HG02588 (cell line): ENCODE data around the gene CASR.
A peak's percentile ranks its signal among the peaks of the same experiment; 100 is the strongest.

Experiments used
- ATAC-seq: cut with Tn5 transposase; IDR thresholded peaks from one replicate; pipeline ENCODE4 v1.9.1; 2021; ENCODE audit warnings: mild to moderate bottlenecking, moderate library complexity; ENCODE audit not compliant: unreplicated experiment

The CASR gene

DNA sequence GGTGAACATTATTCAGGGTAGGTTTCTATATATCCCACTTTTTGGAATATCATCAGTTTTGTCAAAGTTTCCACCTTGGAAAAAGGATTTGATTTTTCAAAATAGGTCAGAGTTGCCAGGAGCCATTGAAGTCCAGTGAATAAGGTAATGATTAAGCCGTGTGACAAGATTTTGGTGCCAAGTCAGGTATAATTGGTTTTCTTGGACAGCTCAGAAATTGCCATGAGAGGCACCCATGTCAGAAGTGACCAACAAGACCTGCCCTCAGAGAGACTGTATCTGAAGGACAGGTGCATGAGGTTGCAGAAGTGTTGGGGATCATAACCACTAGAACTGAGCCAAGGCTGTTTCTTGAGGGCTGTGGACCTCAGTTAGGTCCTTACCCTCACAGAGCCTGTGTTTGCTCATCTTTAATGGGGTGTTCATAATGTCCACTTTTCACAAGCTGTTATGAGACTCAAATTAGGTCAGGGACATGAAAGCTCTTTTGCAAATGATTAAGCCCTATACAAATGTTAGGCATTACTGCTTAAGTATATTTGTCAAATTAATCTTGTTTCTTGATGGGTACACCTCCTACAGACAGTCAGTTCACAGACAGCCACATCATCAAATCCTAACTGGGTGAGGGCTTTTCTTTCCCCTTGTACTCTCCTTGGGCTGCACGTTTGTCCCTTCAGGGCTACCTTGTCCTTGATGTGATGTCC, 32.3 kb downstream of the CASR start:
- no peak for ATAC-seq

DNA sequence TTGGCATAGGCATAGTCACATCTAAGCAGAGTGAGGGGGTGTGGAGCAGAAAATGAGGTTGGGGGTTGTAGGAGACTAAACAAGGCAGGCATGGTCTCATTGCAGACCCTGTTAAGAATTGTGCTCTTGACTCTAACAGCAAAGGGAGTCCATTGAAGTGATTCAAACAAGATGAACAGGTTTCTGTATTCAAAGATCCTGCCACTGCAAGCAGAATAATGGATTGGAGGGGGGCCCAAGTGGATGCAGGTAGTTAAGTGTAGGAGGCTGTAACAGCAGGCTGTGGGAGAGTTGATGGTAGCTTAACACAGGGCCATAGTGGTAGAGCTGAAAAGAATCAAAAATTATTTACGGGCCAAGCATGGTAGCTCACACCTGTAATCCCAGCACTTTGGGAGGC, 34.4 kb downstream of the CASR start:
- ATAC-seq = no peak

DNA sequence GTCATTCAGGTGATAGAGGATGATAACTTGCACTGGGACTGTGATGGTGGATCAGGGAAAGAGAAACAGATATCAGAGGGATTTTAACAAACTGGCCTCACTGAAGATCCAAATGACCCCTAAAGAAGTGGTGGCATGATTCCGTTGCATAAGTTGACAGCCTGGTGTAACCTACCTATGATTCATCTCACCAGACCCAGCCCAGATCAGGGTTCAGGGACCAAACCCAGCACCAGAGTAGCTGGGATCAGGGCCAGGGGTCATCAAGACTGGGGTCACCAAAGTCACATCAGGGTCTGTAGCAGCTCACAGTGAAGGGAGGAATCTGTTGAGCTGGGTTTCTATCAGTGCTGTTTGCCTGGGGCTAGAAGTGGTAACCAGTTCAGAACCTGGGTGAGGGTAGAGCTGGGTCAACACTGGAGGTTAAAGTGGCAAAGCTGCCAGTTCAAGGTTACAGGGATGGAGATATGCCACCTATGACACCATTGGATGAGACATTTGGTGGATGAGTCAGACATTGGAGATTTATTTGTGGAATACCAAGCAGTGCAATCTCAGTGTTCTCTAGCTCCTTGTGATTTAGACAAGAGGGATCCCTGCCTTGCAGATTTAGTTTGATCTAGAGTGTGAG, 35.9 kb downstream of the CASR start:
- ATAC-seq = no peak

DNA sequence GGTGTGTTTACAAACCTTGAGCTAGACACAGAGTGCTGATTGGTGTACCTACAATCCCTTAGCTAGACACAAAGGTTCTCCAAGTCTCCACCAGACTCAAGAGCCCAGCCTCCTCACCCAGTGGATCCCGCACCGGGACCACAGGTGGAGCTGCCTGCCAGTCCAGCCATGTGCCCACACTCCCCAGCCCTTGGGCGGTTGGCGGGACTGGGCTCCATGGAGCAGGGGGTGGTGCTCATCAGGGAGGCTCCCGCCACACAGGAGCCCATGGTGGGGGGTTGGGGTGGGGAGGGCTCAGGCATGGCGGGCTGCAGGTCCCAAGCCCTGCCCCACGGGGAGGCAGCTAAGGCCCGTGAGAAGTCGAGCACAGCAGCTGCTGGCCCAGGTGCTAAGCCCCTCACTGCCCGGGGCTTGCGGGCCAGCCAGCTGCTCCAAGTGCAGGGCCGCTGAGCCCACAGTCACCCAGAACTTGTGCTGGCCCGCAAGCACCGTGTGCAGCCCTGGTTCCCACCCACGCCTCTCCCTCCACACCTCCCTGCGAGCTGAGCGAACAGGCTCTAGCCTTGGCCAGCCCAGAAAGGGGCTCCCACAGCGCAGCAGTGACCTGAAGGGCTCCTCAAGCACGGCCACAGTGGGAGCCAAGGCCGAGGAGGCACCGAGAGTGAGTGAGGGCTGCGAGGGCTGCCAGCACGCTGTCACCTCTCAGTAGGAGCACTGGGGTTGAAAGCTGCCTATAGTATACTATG, 43.7 kb downstream of the CASR start:
- no peak for ATAC-seq

DNA sequence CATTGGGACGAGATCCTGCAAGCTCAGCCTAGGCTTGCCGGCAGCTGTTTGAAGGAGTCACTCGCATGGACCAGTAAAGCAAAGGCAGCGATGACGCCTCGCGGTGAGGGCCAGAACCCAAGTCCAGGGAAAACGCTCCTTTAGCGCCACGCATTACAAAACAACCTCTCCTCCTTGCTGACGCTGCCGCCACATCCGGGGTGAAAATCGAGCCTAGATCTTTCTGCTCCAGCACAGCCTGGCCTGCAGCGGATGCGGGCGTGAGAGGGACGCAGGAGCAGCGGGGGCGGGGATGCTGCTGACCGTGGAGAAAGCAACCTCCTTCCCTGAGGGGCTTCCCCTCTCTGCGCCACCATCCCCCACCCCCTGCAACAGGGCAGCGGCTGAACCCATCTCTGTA, 46.7 kb downstream of the CASR start:
- no peak for ATAC-seq

DNA sequence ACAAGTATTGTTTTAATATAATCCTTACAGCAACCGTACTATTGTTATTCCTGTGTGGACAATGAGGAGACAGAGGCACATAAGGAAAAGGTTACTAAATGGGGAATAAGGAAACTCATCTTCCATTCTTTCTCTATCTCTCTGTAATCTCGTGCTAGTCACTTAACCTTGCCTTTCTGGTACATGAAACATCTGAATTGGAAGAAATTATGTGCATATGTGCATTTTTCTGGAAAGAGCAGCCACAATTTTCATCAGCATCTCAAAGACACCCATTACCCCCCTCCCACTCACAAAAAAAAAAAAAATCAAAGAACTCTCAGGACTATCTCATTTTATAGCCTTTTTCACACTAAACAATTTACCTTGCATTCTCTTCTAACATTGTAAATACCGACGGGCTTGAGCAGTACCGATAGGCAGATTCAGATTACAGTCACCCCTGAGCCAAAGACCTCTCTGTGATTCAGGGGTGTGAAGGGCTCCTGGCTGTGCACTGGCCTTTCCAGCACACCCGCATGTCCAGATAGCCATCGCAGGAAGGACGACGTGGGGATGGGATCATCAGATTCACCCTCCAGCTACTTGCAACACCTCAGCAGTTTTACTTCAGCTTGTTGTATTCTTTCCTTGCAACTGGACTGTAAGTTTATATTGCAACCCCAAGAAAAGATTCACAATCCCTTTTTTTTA, 48.1 kb downstream of the CASR start:
- no peak for ATAC-seq

DNA sequence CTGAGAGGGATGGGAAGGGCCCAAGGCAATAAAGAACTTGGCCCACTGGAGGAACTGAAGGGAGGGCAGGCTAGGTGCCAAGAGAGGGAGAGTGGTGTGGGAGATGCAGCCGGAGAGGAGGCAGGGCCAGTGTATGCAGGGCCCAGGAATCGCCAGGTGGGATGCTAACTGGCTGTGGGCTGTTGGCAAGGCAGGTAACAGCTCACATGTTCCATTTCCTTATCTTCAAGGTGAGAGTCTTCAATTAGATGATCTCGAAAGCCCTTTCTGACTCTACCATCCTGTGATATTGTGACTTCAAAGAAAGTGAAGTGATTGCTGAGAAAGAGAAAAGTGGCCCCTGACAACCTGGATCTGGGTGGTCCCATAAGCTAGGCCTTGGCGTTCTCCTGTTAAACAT, 49.0 kb downstream of the CASR start:
- ATAC-seq = no peak

DNA sequence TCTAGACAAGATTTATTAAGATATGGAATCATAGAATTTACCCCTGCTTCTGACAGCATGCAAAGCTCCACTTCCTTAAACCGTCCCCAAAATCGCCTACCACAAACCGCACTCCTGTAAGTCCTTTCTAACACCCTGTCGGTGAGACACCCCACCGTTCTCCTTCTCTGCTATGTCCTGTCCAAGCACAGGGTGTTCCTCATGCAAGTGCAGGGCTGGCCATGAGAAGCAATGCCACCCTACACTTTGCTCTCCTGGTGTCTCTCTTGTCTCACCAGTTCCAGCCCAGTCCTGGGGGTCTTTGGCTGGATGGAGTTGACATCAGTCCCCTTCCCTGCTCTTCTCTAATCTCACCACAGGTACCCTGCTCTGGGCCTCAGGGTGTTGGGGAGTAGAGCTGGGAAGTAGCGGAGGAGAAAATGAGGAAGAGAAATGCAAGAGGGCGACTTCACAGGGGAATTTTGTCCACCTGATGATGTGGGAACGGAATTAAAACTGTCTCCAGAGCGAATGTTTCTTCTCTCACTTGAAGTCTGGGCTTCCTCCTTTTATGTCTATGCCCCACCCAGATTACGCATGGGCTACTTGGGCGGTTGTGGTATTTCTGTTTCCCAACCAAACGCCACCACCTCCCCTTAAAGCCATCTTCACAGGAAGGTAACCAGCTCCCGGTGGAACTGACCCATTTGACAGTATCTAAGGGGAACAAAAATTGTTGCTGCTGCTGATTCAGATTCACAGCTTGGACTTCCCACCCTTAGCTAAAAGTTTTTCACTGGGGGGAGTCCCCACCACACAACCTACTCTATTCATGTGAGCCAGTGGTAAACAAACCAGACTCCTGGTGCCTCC, 49.9 kb downstream of the CASR start:
- ATAC-seq = peak; percentile 61

DNA sequence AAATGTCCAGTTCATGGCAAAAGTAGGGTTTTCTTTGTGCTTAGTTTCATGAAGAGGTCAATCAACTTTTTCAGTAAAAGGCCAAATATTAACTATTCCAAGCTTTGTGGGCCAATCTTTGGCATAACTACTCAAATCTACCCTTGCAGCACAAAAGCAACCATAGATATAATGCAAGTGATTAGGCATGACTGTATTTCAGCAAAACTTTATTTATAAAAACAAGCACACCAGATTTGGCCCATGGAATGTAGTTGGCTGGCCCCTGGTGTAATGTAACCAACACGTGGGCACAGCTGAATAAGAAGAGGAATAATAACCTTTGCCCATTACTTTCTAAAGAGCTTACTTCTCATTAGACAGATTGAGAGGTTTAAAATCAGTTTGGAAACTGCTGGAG, 50.6 kb downstream of the CASR start:
- no peak for ATAC-seq

DNA sequence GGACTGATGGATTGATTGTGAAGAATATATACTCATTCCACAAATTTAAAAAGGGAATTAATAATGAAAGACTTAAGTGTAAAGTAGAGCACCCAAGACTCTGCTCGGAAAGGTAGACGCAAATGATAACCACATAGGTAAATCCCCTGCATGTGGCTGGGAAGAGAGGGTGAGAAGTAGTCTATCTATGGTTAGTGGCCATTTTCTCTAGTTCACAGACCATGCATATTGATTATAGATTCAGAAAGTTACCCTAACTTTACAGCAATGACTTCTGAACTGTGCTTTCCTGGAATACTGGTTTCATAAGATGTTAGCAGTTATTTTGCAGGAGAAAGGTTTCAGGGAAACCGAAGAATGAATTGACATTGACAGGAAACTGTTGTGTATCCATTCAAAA, 51.7 kb downstream of the CASR start:
- ATAC-seq = peak; percentile 36

DNA sequence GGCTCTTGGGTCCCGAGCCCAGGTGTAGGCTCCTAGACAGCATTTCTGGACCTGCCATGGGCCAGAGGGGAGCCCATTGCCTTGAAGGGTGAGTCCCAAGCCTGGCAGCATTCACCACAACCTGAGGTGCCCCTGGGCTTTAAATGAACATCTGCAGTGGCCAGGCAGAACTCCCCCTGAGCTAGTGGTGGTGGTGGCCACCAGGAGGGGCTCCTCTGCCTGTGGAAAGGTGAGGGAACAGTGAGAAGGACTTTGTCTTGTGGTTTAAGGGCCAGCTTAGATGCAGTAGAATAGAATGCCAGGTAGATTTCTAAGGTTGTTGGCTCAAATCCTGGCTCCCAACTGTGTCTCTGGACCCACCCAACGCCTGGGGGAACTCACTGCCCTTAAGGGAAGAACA, 55.6 kb downstream of the CASR start:
- no peak for ATAC-seq

DNA sequence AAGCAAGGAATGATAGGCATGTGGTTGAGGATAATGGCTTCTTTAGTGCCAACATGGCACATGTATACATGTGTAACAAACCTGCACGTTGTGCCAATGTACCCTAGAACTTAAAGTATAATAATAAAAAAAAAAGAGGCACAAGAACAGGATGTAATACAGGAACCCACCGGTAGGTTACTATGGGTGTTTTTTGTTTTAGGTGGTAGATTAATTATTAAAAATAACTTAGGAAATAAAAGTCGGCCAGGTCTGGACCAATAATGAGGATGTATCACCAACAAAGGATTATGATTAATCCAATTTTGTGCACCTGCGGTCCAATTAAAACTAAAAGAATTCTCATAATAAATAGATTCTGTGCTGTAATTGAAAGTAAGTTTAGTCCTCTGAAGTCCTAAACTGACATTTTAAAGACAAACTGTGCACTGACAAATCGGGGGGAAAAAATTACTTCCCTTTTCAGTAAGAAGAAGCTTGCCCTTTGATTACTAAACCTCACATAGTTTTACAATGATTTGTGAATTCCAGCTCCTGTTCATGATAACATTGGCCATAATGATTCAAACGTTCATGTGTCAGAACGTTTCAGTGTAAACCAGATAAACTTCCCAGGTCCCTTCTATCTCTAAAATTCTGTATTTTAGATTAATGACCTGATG, 62.2 kb downstream of the CASR start:
- ATAC-seq = no peak

DNA sequence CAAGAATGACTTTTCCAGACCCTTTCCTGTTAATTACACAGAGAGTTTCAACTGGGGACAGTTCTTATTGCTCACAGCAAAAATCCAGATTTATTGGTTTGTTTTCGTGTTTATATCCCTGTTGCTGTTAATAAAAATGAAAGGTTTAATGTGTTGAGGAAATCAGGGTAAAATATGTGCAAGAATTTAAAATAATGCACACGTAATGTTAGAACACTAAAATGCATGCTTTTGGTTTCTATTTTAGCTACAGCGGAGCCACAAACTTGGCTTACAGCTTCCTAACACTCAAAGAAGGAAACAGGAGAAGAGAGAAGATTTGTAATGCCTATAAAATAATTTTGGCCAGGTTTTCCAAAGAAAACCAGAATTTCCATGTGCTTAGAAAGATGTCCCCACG, 62.7 kb downstream of the CASR start:
- ATAC-seq = no peak

DNA sequence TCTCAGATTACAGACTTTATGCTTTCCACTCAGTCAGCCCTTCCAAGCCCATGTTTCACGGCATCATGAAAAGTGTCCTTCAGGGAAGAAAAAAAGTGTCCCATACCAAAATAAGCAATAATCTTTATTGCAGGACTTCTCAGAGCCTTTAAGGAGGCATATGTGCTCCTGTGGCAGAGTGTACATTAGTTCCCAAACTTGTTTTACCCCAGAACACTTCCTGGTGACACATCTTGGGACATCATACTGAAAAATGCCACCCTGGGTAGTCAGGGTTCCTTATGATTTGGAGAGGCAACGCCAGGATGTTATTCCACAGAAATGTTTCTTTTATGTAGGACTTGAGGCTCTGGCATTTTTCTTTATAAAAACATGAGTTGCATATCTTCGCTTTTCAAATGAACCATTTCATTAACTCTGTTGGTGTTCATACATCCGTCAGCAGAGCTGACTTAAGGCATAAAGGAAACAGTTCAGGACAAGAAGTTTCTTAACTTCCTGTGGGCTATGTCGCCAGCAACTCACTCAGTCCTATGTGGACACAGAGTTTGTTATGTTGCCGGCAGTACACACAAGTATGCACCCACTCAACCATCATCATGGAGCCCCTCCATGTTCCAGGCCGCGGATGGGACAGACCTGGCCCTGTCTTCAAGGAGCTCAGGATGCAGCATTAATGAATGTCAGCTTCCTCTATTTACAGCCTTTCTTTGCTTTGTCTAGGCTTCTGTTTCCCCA, 63.8 kb downstream of the CASR start:
- no peak for ATAC-seq

DNA sequence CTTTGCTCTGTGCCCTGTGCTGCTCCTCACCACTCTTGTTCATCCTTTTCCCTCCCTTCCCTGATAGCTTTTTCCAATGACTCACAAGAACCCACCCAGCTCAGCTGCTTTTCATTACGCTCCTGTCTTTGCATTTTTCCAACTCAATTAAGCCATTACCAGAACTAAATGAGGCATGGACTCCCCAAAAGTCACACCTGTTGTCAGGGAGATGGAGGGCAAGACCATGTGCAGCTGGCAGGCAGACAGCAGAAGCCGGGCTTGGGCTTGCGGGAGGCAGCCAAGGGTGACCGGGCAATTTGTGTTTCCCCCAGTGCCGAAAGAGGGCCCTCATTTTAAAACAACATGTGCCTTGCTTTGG, 64.3 kb downstream of the CASR start:
- ATAC-seq = no peak

DNA sequence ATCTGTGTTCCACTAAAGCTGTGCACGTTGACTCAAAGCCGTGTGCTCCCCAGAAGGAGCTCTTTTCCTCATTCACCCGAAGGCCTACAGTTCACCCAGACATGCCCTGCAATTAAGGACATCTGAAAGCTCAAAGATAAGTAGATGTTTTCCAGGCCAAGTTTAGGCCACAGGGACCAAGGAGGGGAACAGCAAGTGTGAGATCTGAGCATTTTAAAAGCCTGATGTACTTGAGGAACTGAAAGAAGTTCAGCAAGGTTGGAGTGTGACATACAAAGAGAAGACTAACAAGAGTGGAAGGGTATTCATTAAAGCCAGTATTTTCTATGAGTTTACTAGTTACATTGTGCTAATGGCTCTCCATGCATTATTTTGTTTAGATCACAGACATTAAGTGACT, 68.0 kb downstream of the CASR start:
- ATAC-seq = no peak

DNA sequence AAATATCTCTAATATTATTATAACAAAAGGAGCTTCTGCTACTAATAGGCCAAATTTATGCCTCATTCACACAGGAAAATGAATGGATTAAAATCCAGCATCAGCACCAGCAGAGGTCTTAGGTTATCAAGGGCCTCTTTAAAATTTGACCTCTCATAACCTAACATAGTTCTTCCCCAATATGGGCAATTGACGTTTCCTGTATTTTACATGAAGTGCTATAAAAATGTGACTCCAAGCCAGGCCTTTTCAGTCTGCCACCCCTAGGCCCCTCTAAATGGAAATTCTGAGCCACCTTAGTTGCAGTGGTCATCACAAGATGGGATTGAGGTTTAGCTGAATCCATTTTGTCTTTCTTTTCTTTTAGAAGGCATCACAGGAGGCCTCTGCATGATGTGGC, 70.1 kb downstream of the CASR start:
- ATAC-seq = no peak

DNA sequence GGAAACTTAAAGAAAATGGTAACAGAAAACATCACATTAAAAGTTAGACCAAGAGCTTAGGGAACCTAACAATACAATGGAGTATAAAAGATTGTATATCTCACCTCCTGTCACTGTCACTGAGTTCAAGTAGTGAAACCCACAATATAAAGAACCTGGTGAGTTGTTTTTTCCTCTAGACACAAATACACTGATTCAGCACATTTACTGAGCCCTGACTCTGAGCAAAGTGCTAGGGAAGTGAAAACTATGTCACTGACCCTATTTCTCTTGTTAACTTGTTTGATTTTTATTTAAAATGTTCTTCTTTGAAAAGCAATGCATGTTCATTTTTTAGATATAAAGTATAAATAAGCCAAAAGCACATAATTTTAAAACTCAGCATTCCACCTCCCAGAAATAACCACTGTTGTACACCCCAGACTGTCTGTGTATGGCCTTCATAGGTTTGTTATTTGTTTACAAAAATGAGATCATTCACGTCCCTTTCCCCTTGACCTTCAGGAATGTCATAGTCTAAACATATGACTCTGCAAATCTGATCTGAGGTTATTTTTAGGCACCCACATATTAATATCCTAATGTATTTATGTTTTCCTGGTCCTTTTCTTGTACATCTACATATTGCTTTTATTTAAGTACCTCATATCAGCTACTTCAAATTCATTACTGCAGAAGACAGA, 72.4 kb downstream of the CASR start:
- ATAC-seq = peak; percentile 63
